ENCODE measurements around the gene OPN4.

OPN4 gene

GRCh38 chr10:86673827-86674581 is 19.7 kb downstream of the OPN4 start:
- Histone ChIP-seq H3K4me1 (ENCODE audit: control insufficient read depth, low read depth, low read length) (peaks cover 23% of the 10 kb centered on the region), H3K4me3 (ENCODE audit: low read length) (no peak overlapping the region), H3K27me3 (ENCODE audit: control insufficient read depth, insufficient read depth, low read length) (no peaks in the 10 kb centered on the region), H3K9ac (ENCODE audit: low read length) (no peak overlapping the region), H3K36me3 (ENCODE audit: control insufficient read depth, low read depth, low read length) (no peaks in the 10 kb centered on the region), H3K9me3 (ENCODE audit: control insufficient read depth, low read depth, low read length) (no peaks in the 10 kb centered on the region), H3K27ac (ENCODE audit: low read length) (no peak overlapping the region)

GRCh38 chr10:86674912-86675311 is 20.6 kb downstream of the OPN4 start:
- Histone ChIP-seq H3K9me3 (ENCODE audit: control insufficient read depth, low read depth, low read length) (no peaks in the 10 kb centered on the region), H3K4me3 (ENCODE audit: low read length) (no peak overlapping the region), H3K36me3 (ENCODE audit: control insufficient read depth, low read depth, low read length) (no peaks in the 10 kb centered on the region), H3K27ac (ENCODE audit: low read length) (no peak overlapping the region), H3K27me3 (ENCODE audit: control insufficient read depth, insufficient read depth, low read length) (no peaks in the 10 kb centered on the region), H3K4me1 (ENCODE audit: control insufficient read depth, low read depth, low read length) (peaks cover 23% of the 10 kb centered on the region), H3K9ac (ENCODE audit: low read length) (no peak overlapping the region)

- Histone ChIP-seq H3K4me1 (ENCODE audit: control insufficient read depth, low read depth, low read length) (peaks cover 22% of the 10 kb centered on the region), H3K9me3 (ENCODE audit: control insufficient read depth, low read depth, low read length) (no peaks in the 10 kb centered on the region), H3K36me3 (ENCODE audit: control insufficient read depth, low read depth, low read length) (no peaks in the 10 kb centered on the region), H3K4me3 (ENCODE audit: low read length) (no peak overlapping the region), H3K9ac (ENCODE audit: low read length) (no peak overlapping the region), H3K27ac (ENCODE audit: low read length) (no peak overlapping the region), H3K27me3 (ENCODE audit: control insufficient read depth, insufficient read depth, low read length) (no peaks in the 10 kb centered on the region)
These were observed 23.0 kb downstream of the OPN4 start for GRCh38 chr10:86677374-86677773.

- H3K36me3 ChIP-seq (ENCODE audit: control insufficient read depth, low read depth, low read length) = no peaks in the 10 kb centered on the region
- H3K9me3 ChIP-seq (ENCODE audit: control insufficient read depth, low read depth, low read length) = no peaks in the 10 kb centered on the region
- H3K27me3 ChIP-seq (ENCODE audit: control insufficient read depth, insufficient read depth, low read length) = no peaks in the 10 kb centered on the region
- H3K4me1 ChIP-seq (ENCODE audit: control insufficient read depth, low read depth, low read length) = peaks cover 4% of the 10 kb centered on the region
- H3K4me3 ChIP-seq (ENCODE audit: low read length) = no peak overlapping the region
- no peak overlapping the region for H3K9ac ChIP-seq (ENCODE audit: low read length)
- no peak overlapping the region for H3K27ac ChIP-seq (ENCODE audit: low read length)
These were observed 24.8 kb downstream of the OPN4 start for GRCh38 chr10:86678999-86679792.

GRCh38 chr10:86681047-86681446 is 26.7 kb downstream of the OPN4 start:
- Histone ChIP-seq H3K36me3 (ENCODE audit: control insufficient read depth, low read depth, low read length) (no peaks in the 10 kb centered on the region), H3K9me3 (ENCODE audit: control insufficient read depth, low read depth, low read length) (no peaks in the 10 kb centered on the region), H3K4me3 (ENCODE audit: low read length) (no peak overlapping the region), H3K9ac (ENCODE audit: low read length) (no peak overlapping the region), H3K27ac (ENCODE audit: low read length) (no peak overlapping the region), H3K4me1 (ENCODE audit: control insufficient read depth, low read depth, low read length) (peaks cover 4% of the 10 kb centered on the region), H3K27me3 (ENCODE audit: control insufficient read depth, insufficient read depth, low read length) (no peaks in the 10 kb centered on the region)

- H3K27me3 ChIP-seq (ENCODE audit: control insufficient read depth, insufficient read depth, low read length) = no peaks in the 10 kb centered on the region
These were observed 27.5 kb downstream of the OPN4 start for GRCh38 chr10:86681722-86682386.

GRCh38 chr10:86682675-86683074 is 28.3 kb downstream of the OPN4 start:
- Histone ChIP-seq H3K9ac (ENCODE audit: low read length) (no peak overlapping the region), H3K27ac (ENCODE audit: low read length) (no peak overlapping the region), H3K27me3 (ENCODE audit: control insufficient read depth, insufficient read depth, low read length) (no peaks in the 10 kb centered on the region), H3K4me1 (ENCODE audit: control insufficient read depth, low read depth, low read length) (peaks cover 4% of the 10 kb centered on the region), H3K4me3 (ENCODE audit: low read length) (no peak overlapping the region), H3K36me3 (ENCODE audit: control insufficient read depth, low read depth, low read length) (no peaks in the 10 kb centered on the region), H3K9me3 (ENCODE audit: control insufficient read depth, low read depth, low read length) (no peaks in the 10 kb centered on the region)

More at GRCh38 chr10:86681722-86682386, 27.5 kb downstream of the OPN4 start:
- Histone ChIP-seq H3K9me3 (ENCODE audit: control insufficient read depth, low read depth, low read length) (no peaks in the 10 kb centered on the region), H3K4me1 (ENCODE audit: control insufficient read depth, low read depth, low read length) (peaks cover 4% of the 10 kb centered on the region), H3K27ac (ENCODE audit: low read length) (no peak overlapping the region), H3K9ac (ENCODE audit: low read length) (no peak overlapping the region), H3K4me3 (ENCODE audit: low read length) (no peak overlapping the region), H3K36me3 (ENCODE audit: control insufficient read depth, low read depth, low read length) (no peaks in the 10 kb centered on the region)

- peaks cover 10% of the 10 kb centered on the region for H3K4me1 ChIP-seq (ENCODE audit: control insufficient read depth, low read depth, low read length)
- no peak overlapping the region for H3K9ac ChIP-seq (ENCODE audit: low read length)
- H3K4me3 ChIP-seq (ENCODE audit: low read length) = no peak overlapping the region
- H3K27me3 ChIP-seq (ENCODE audit: control insufficient read depth, insufficient read depth, low read length) = no peaks in the 10 kb centered on the region
- no peaks in the 10 kb centered on the region for H3K36me3 ChIP-seq (ENCODE audit: control insufficient read depth, low read depth, low read length)
- no peaks in the 10 kb centered on the region for H3K9me3 ChIP-seq (ENCODE audit: control insufficient read depth, low read depth, low read length)
- no peak overlapping the region for H3K27ac ChIP-seq (ENCODE audit: low read length)
These were observed 30.2 kb downstream of the OPN4 start for GRCh38 chr10:86684331-86685097.

- no peaks in the 10 kb centered on the region for H3K27me3 ChIP-seq (ENCODE audit: control insufficient read depth, insufficient read depth, low read length)
- peaks cover 10% of the 10 kb centered on the region for H3K4me1 ChIP-seq (ENCODE audit: control insufficient read depth, low read depth, low read length)
- H3K36me3 ChIP-seq (ENCODE audit: control insufficient read depth, low read depth, low read length) = no peaks in the 10 kb centered on the region
- H3K9me3 ChIP-seq (ENCODE audit: control insufficient read depth, low read depth, low read length) = no peaks in the 10 kb centered on the region
- no peak overlapping the region for H3K9ac ChIP-seq (ENCODE audit: low read length)
- H3K4me3 ChIP-seq (ENCODE audit: low read length) = no peak overlapping the region
- no peak overlapping the region for H3K27ac ChIP-seq (ENCODE audit: low read length)
These were observed 31.1 kb downstream of the OPN4 start for GRCh38 chr10:86685416-86685815.

- H3K9ac ChIP-seq (ENCODE audit: low read length) = no peak overlapping the region
These were observed 31.7 kb downstream of the OPN4 start for GRCh38 chr10:86685893-86686632.

More at GRCh38 chr10:86685893-86686632, 31.7 kb downstream of the OPN4 start:
- H3K4me3 ChIP-seq (ENCODE audit: low read length) = no peak overlapping the region
- H3K4me1 ChIP-seq (ENCODE audit: control insufficient read depth, low read depth, low read length) = peaks cover 10% of the 10 kb centered on the region
- H3K9me3 ChIP-seq (ENCODE audit: control insufficient read depth, low read depth, low read length) = no peaks in the 10 kb centered on the region
- no peaks in the 10 kb centered on the region for H3K36me3 ChIP-seq (ENCODE audit: control insufficient read depth, low read depth, low read length)
- no peaks in the 10 kb centered on the region for H3K27me3 ChIP-seq (ENCODE audit: control insufficient read depth, insufficient read depth, low read length)
- H3K27ac ChIP-seq (ENCODE audit: low read length) = no peak overlapping the region
